ENCODE results near the gene SENP1. TPM values are rescaled to one million over a fixed set of nuclear protein-coding genes. Genes with fewer than 3 reads are reported as not detected.

The SENP1 gene
- polyA plus RNA-seq, 1 donor from 2014 or later: 14.0 TPM

DNA sequence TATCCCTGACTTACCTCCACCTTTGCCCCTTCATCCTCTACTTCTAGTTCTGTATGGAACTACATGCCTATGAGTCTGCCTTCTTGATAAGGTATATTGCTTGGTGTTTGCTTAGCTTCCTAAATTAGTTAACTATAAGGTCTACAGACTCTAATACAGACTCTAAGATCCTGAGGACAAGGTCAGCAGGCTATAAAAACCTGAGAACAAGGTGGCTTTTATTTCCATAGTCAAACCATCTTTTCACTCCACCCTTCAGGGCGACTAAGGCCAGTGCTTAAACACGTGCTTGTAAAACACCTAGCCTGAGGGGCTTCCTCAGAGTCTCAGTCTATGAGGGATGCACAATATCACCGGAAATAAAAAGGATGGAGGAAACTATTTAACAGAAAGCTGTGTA lies 65.5 kb downstream of the SENP1 start:
- H3K27ac ChIP-seq (ENCODE audit: low read length): no peak overlapping the region
- no peaks in the 10 kb centered on the region for H3F3A ChIP-seq (ENCODE audit: insufficient read depth, low read length, poor library complexity, severe bottlenecking)
- H3K9me2 ChIP-seq (ENCODE audit: insufficient read depth, low read length): no peaks in the 10 kb centered on the region
- TF ChIP-seq RAD21 (conservative IDR thresholded peaks at IDR 0.05): no peak
- no peak for TF ChIP-seq EZH2 (IDR thresholded peaks at IDR 0.05; ENCODE audit: borderline replicate concordance, insufficient read depth, low read length, poor library complexity, severe bottlenecking)
- no peak for TF ChIP-seq SMC3 (conservative IDR thresholded peaks at IDR 0.05; ENCODE audit: poor library complexity)
- TF ChIP-seq, protein P1, sequence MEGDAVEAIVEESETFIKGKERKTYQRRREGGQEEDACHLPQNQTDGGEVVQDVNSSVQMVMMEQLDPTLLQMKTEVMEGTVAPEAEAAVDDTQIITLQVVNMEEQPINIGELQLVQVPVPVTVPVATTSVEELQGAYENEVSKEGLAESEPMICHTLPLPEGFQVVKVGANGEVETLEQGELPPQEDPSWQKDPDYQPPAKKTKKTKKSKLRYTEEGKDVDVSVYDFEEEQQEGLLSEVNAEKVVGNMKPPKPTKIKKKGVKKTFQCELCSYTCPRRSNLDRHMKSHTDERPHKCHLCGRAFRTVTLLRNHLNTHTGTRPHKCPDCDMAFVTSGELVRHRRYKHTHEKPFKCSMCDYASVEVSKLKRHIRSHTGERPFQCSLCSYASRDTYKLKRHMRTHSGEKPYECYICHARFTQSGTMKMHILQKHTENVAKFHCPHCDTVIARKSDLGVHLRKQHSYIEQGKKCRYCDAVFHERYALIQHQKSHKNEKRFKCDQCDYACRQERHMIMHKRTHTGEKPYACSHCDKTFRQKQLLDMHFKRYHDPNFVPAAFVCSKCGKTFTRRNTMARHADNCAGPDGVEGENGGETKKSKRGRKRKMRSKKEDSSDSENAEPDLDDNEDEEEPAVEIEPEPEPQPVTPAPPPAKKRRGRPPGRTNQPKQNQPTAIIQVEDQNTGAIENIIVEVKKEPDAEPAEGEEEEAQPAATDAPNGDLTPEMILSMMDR (IDR thresholded peaks at IDR 0.05; ENCODE audit: poor library complexity, severe bottlenecking): no peak
- no peak for TF ChIP-seq TAF1 (IDR thresholded peaks at IDR 0.05; ENCODE audit: low read depth)
- TF ChIP-seq, protein P2, sequence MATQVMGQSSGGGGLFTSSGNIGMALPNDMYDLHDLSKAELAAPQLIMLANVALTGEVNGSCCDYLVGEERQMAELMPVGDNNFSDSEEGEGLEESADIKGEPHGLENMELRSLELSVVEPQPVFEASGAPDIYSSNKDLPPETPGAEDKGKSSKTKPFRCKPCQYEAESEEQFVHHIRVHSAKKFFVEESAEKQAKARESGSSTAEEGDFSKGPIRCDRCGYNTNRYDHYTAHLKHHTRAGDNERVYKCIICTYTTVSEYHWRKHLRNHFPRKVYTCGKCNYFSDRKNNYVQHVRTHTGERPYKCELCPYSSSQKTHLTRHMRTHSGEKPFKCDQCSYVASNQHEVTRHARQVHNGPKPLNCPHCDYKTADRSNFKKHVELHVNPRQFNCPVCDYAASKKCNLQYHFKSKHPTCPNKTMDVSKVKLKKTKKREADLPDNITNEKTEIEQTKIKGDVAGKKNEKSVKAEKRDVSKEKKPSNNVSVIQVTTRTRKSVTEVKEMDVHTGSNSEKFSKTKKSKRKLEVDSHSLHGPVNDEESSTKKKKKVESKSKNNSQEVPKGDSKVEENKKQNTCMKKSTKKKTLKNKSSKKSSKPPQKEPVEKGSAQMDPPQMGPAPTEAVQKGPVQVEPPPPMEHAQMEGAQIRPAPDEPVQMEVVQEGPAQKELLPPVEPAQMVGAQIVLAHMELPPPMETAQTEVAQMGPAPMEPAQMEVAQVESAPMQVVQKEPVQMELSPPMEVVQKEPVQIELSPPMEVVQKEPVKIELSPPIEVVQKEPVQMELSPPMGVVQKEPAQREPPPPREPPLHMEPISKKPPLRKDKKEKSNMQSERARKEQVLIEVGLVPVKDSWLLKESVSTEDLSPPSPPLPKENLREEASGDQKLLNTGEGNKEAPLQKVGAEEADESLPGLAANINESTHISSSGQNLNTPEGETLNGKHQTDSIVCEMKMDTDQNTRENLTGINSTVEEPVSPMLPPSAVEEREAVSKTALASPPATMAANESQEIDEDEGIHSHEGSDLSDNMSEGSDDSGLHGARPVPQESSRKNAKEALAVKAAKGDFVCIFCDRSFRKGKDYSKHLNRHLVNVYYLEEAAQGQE (IDR thresholded peaks at IDR 0.05; ENCODE audit: borderline replicate concordance): no peak
- no peak for TF ChIP-seq EP300 (conservative IDR thresholded peaks at IDR 0.05; ENCODE audit: poor library complexity, severe bottlenecking)
- no peak for TF ChIP-seq POLR2AphosphoS5 (IDR thresholded peaks at IDR 0.05)
- no peak for TF ChIP-seq MXI1 (conservative IDR thresholded peaks at IDR 0.05; ENCODE audit: poor library complexity, severe bottlenecking)
- H3K79me2 ChIP-seq (replicated peaks; ENCODE audit: insufficient read depth, low read length): no peaks in the 10 kb centered on the region
- no peaks in the 10 kb centered on the region for H3K27me3 ChIP-seq (ENCODE audit: insufficient read depth, low read depth, low read length)
- no peak overlapping the region for H3K4me3 ChIP-seq (ENCODE audit: low read length)
- no peak overlapping the region for H2AFZ ChIP-seq (ENCODE audit: low read depth, low read length)
- no peak overlapping the region for H3K9ac ChIP-seq (ENCODE audit: low read length)
- H3K9me3 ChIP-seq (ENCODE audit: low read length): no peaks in the 10 kb centered on the region
- no peaks in the 10 kb centered on the region for H3K36me3 ChIP-seq (ENCODE audit: insufficient read depth, low read length)
- no peaks in the 10 kb centered on the region for H4K20me1 ChIP-seq (ENCODE audit: insufficient read depth)
- H3K4me2 ChIP-seq (ENCODE audit: low read length): no peak overlapping the region

DNA sequence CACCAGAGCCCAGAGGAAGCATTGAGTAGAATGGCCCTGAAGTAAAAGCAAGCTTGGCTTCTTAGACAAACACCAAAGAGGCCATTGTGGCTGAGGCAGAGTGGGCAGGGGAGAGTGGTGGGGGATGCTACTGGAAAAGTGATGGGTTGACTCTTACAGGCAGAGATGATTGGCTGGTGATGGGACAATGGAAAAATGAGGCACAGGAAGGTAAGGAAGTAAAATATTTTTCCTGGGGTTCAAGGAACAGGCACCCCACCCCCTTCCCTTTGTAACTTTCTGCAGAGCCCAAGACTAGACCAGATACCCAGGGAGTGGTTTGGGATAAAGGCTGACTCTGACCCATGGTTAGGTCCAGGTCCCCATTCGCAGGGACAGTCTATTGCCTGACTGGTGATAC lies 66.7 kb downstream of the SENP1 start:
- TF ChIP-seq MXI1 (conservative IDR thresholded peaks at IDR 0.05; ENCODE audit: poor library complexity, severe bottlenecking) (no peak), TAF1 (IDR thresholded peaks at IDR 0.05; ENCODE audit: low read depth) (no peak), EZH2 (IDR thresholded peaks at IDR 0.05; ENCODE audit: borderline replicate concordance, insufficient read depth, low read length, poor library complexity, severe bottlenecking) (no peak), POLR2AphosphoS5 (IDR thresholded peaks at IDR 0.05) (no peak), SMC3 (conservative IDR thresholded peaks at IDR 0.05; ENCODE audit: poor library complexity) (no peak), EP300 (conservative IDR thresholded peaks at IDR 0.05; ENCODE audit: poor library complexity, severe bottlenecking) (no peak), RAD21 (conservative IDR thresholded peaks at IDR 0.05) (no peak)
- TF ChIP-seq, protein P1 (IDR thresholded peaks at IDR 0.05; ENCODE audit: poor library complexity, severe bottlenecking): no peak
- TF ChIP-seq, protein P2 (IDR thresholded peaks at IDR 0.05; ENCODE audit: borderline replicate concordance): no peak
- no peaks in the 10 kb centered on the region for H3K9me2 ChIP-seq (ENCODE audit: insufficient read depth, low read length)

More for the DNA sequence above, 66.7 kb downstream of the SENP1 start:
- Histone ChIP-seq H3K79me2 (replicated peaks; ENCODE audit: insufficient read depth, low read length) (no peaks in the 10 kb centered on the region), H3K4me2 (ENCODE audit: low read length) (no peak overlapping the region), H3K36me3 (ENCODE audit: insufficient read depth, low read length) (no peaks in the 10 kb centered on the region), H3K4me3 (ENCODE audit: low read length) (no peak overlapping the region), H4K20me1 (ENCODE audit: insufficient read depth) (no peaks in the 10 kb centered on the region), H3K9ac (ENCODE audit: low read length) (no peak overlapping the region), H3F3A (ENCODE audit: insufficient read depth, low read length, poor library complexity, severe bottlenecking) (no peaks in the 10 kb centered on the region), H3K9me3 (ENCODE audit: low read length) (no peaks in the 10 kb centered on the region), H3K27ac (ENCODE audit: low read length) (no peak overlapping the region), H3K27me3 (ENCODE audit: insufficient read depth, low read depth, low read length) (no peaks in the 10 kb centered on the region), H2AFZ (ENCODE audit: low read depth, low read length) (no peak overlapping the region)
